Hematopoietic multipotent progenitor cell treated with erythropoietin and hydrocortisone succinate and interleukin-3 and kit ligand, for 6 days (in vitro differentiated cells): ENCODE measurements around the gene ITGA2.

Source experiments
- DNase-seq: peaks from one replicate; pipeline ENCODE4 v3.0.0-alpha.2; 2015

ITGA2 gene

GRCh38 chr5:53022930-53023511, 33.9 kb downstream of the ITGA2 start:
- no peak for DNase-seq

- DNase-seq, result peak; percentile 22
Observed at GRCh38 chr5:53023969-53024368, 34.8 kb downstream of the ITGA2 start.

- no peak for DNase-seq
Observed at GRCh38 chr5:53024535-53024934, 35.4 kb downstream of the ITGA2 start.

GRCh38 chr5:53025487-53025886, 36.3 kb downstream of the ITGA2 start:
- DNase-seq, result no peak

- no peak for DNase-seq
Observed at GRCh38 chr5:53027913-53028312, 38.8 kb downstream of the ITGA2 start.

DNA sequence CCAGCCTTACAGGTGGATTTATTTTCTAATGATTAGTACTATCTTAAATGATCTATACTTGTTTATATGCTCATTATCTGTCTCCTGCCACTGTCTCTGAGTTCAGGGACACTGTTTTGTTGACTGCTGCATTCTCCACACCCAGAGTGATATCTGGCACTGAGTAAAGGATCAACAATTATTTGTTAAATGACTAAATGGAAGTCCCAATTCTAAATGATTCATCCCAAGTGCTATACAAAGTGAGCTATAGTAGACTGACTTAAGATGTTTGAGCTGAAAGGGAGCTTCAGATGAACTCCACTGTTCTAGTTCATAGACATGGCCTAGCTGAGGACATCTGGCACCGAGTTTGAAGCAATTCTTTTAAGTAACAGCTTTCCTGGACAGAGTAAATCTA, 40.5 kb downstream of the ITGA2 start:
- DNase-seq, result no peak

DNA sequence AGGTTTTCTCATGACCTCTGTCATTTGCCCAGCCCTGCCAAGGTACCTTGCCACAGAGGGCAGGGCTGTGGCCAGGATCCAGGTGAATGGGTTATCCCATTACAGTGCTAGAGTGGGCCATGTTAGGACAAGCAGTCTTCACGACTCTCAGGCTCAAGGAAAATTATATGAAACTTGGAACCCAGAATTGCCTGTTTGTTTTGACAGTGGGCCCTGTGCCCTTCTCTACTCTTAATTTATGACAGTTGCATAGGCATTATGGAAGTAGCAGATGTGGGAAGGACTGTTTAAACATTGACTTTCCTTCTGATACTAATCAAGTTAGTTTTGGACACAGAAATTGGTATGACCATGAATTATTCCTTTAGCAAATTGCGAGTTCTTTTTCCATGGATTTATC, 41.7 kb downstream of the ITGA2 start:
- no peak for DNase-seq

DNA sequence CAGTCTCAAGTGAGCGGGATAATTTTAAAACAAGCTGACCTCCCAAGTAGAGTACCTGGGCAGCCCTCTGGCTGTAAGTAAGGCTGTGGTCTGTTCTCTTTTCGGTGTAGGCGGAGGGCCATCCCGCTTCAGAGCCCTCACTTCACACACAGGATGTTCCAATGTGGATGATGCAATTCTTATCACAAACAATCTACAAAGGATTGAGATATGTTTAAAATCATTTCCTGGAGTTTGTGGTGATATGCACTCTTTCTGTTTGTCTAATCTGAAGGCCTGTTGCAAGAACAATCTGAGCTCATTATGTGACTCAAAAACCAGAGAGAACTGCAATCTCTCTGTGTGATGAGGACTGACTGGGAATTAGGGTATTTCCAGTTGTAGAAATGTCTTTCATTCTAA, 42.5 kb downstream of the ITGA2 start:
- peak; percentile 69 for DNase-seq

- no peak for DNase-seq
Observed at GRCh38 chr5:53032188-53032587, 43.0 kb downstream of the ITGA2 start.

DNA sequence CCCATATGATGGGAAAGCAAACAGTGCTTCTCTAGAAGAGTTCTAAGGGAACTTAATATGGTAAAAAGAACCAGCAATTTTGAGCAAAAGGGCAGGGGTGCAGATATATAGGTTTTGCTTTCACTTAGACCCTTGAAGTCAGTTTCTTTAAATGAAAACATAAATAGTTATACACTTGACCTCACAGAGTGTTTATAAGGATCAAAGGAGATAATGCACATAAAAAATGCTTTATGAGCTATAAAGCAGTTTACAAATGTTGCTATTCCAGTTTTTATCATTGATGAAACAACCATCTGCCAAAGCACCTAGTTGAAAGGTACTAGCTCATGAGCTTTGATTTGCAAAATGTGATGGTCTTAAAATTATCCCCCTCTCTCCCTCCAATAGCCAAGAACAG, 45.7 kb downstream of the ITGA2 start:
- DNase-seq, result no peak

DNA sequence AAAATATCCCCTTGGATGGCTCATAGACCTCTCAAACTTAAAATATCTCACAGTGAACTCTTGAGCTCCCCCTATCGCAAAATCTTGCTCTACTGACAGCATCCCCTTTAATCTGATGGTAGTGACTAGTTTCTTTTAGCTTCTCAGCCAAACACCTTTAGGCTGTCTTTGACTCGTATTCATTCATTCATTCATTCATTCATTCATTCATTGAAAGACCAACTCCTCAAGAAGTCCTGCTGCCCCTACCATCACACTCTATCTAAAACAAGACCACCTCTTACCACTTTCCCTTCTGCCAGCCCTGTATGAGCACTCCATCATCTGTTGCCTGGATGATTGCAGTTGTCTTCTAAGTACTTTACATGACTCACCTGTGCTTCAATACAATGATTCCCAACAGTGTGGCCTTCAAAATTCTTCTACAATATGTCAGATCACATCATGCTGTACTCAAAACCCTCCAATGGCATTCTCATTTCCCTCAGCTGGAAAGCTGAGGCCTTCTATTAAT, 46.8 kb downstream of the ITGA2 start:
- DNase-seq, result peak; percentile 54

- DNase-seq, result no peak
Observed at GRCh38 chr5:53037141-53037859, 48.1 kb downstream of the ITGA2 start.

DNA sequence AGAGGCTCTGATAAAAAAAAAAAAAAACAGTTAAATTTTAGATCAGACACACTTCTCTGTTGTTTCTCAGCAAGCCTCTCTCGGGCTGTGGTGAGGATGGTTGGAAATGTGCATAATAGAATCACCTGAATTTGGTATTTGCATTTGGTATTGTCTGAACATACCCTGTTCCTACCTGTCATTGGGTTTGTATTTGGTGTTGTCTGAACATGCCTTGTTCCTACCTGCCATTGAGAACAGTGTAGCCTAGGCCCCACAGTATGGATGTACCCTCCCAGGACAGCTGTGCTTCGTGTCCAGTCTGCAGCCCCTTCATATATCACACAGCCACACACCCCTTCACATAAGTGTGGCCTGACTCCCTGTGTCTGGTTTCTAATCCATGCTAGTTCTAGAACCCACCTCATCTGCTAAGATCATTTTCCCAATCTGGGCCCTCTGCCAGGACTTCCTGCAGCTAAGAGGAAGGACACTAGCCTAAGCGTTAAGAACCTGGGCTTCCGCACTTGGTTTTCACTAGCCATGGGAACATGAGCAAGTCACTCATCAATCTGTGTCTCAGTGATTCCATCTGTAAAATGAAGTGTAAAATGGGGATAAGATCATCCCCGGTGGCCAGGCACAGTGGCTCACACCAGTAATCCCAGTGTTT, 49.2 kb downstream of the ITGA2 start:
- DNase-seq, result no peak

GRCh38 chr5:53039855-53040254, 50.7 kb downstream of the ITGA2 start:
- DNase-seq, result no peak

DNA sequence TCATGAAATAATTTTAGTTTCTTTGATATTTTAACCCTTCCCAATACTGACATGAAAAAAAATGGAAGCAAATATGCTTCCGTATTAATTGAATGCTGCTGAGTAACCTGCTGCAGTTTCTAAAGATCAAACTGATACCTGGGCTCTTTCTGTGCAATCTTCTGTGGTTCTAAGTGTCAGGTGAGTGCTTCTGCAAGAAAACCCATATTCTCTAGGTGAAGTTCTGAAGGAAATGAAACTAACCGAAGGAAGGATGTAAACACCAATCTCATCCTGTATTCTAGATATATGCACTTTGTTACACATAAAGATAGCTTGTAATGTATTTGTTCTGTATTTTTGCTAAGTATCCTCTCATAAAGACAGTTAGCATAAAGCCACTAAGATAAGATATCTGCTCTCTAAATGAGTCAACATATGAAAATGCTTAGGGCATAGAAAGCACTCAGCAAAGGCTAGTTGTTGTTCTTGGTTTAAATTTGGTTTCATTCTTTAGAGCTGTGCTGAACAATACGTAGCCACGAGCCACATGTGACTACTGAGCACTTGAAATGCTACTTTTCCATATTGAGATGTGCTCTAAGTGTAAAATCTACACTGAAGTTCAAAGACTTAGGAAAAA, 52.0 kb downstream of the ITGA2 start:
- peak; percentile 41 for DNase-seq

GRCh38 chr5:53041740-53042139, 52.6 kb downstream of the ITGA2 start:
- peak; percentile 26 for DNase-seq

DNA sequence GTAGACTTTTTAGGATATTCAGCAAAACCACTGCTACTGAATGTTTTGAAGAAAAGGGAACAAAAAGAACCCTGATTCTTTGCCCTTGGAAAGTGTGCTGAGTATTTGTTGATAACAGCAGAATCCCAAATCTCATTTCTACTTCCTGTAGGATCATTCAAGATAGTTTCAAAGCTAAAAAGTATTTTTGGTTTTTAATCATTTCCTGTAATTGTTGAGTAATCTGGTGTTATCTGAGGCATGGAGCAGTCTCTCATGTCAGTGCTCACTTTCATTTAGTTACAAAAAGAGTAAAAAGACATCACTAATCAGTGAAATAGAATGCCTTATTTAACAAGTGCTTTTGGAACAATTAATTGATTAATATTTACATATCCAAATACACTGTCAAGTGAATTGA, 56.1 kb downstream of the ITGA2 start:
- DNase-seq, result no peak

DNA sequence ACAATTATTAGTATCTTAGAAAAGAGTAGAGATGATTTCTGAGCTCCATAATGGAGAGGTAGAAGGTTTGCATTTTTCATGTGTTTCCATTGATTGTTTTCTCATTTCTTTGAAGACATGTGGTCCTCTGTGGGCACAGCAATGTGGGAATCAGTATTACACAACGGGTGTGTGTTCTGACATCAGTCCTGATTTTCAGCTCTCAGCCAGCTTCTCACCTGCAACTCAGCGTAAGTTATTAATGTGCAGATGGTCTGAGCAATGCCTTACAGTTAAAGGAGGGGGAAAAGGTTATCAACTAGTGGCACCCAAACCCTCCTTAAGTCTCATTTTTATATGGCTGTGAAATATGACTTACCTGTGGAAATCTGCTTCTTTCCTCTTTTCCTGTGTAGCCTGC, 59.1 kb downstream of the ITGA2 start:
- DNase-seq, result no peak

DNA sequence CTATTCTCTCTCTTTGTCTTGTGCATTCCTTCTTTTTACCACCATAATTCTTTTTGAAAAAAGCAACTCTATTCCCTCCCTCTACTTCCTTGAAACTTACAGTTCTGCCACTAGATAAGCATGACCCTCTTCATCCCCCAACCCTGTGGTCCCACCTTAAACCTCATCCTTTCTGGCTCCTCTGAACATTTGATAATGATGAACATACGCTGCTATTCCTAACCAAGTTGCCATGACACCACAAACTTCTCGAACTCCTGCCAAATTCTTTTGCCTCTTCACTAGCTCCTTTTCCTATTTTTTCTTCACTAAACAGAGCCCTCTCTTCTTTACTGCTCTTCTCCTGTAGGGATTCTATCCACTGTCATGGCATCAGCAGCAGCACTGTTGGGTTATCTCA, 63.3 kb downstream of the ITGA2 start:
- no peak for DNase-seq

GRCh38 chr5:53053364-53053763, 64.2 kb downstream of the ITGA2 start:
- no peak for DNase-seq

GRCh38 chr5:53055365-53055764, 66.2 kb downstream of the ITGA2 start:
- DNase-seq, result no peak

GRCh38 chr5:53059281-53059680, 70.1 kb downstream of the ITGA2 start:
- no peak for DNase-seq

DNA sequence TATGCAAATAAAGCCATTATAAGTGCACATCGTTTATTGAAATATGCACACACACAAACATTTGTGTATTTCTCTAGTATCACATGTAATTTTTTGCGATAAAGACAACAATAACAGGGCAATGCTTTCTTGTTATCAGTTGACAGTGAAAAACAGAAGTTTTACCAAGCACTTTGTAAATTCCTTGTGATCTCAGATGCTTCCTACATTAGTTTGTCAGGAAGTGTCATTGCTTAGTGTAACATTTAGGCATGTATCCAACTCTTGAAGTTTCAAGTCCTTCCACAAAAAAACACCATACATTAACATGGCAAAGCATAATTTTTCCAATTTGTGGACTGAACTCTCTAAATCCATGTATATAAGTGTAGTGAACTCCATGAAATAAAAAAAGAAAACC, 74.0 kb downstream of the ITGA2 start:
- no peak for DNase-seq

- no peak for DNase-seq
Observed at GRCh38 chr5:53063791-53064190, 74.6 kb downstream of the ITGA2 start.
